ENCODE data around the gene TNFRSF19.
A peak's percentile ranks its signal among the peaks of the same experiment; 100 is the strongest.

The TNFRSF19 gene

GRCh38 chr13:23643338-23644125 lies 73.3 kb downstream of the TNFRSF19 start:
- Mint-ChIP-seq H3K9me3 (no peaks in the 10 kb centered on the region), H3K4me1 (no peaks in the 10 kb centered on the region), H3K4me3 (no peak overlapping the region), H3K27ac (no peak overlapping the region), H3K36me3 (no peaks in the 10 kb centered on the region)
- DNase-seq (ENCODE audit: low spot score in 2 of 2) = no peak
- peak; percentile 60 for ATAC-seq

GRCh38 chr13:23644126-23644419 lies 73.9 kb downstream of the TNFRSF19 start:
- Mint-ChIP-seq H3K4me1 (no peaks in the 10 kb centered on the region), H3K9me3 (no peaks in the 10 kb centered on the region), H3K36me3 (no peaks in the 10 kb centered on the region), H3K4me3 (no peak overlapping the region), H3K27ac (no peak overlapping the region)
- DNase-seq (ENCODE audit: low spot score in 2 of 2) (no peak), ATAC-seq (no peak)

- Mint-ChIP-seq H3K27ac (no peak overlapping the region), H3K9me3 (no peaks in the 10 kb centered on the region), H3K4me1 (no peaks in the 10 kb centered on the region), H3K4me3 (no peak overlapping the region), H3K36me3 (no peaks in the 10 kb centered on the region)
- DNase-seq (ENCODE audit: low spot score in 2 of 2) (no peak), ATAC-seq (no peak)
These were observed 74.4 kb downstream of the TNFRSF19 start for GRCh38 chr13:23644527-23645138.

GRCh38 chr13:23645851-23646250 lies 75.6 kb downstream of the TNFRSF19 start:
- DNase-seq (ENCODE audit: low spot score in 2 of 2) = no peak
- no peak for ATAC-seq
- no peaks in the 10 kb centered on the region for H3K4me1 Mint-ChIP-seq
- no peak overlapping the region for H3K27ac Mint-ChIP-seq
- H3K4me3 Mint-ChIP-seq = no peak overlapping the region
- no peaks in the 10 kb centered on the region for H3K9me3 Mint-ChIP-seq
- no peaks in the 10 kb centered on the region for H3K36me3 Mint-ChIP-seq

- H3K4me1 Mint-ChIP-seq = peaks cover 19% of the 10 kb centered on the region
- no peak for DNase-seq (ENCODE audit: low spot score in 2 of 2)
- H3K36me3 Mint-ChIP-seq = no peaks in the 10 kb centered on the region
- ATAC-seq = no peak
- H3K27ac Mint-ChIP-seq = no peak overlapping the region
- H3K4me3 Mint-ChIP-seq = no peak overlapping the region
- no peaks in the 10 kb centered on the region for H3K9me3 Mint-ChIP-seq
These were observed 81.2 kb downstream of the TNFRSF19 start for GRCh38 chr13:23651439-23651838.

GRCh38 chr13:23651887-23652286 lies 81.7 kb downstream of the TNFRSF19 start:
- Mint-ChIP-seq H3K4me3 (no peak overlapping the region), H3K27ac (no peak overlapping the region), H3K9me3 (no peaks in the 10 kb centered on the region), H3K4me1 (peaks cover 19% of the 10 kb centered on the region), H3K36me3 (no peaks in the 10 kb centered on the region)
- peak; percentile 88 for ATAC-seq
- no peak for DNase-seq (ENCODE audit: low spot score in 2 of 2)

- peaks cover 19% of the 10 kb centered on the region for H3K4me1 Mint-ChIP-seq
- DNase-seq (ENCODE audit: low spot score in 2 of 2) (no peak), ATAC-seq (peak; percentile 63)
- H3K36me3 Mint-ChIP-seq = no peaks in the 10 kb centered on the region
- H3K9me3 Mint-ChIP-seq = no peaks in the 10 kb centered on the region
- H3K4me3 Mint-ChIP-seq = peak overlapping the region; percentile 8
- H3K27ac Mint-ChIP-seq = no peak overlapping the region
These were observed 82.9 kb downstream of the TNFRSF19 start for GRCh38 chr13:23652909-23653726.

- DNase-seq (ENCODE audit: low spot score in 2 of 2) (no peak), ATAC-seq (no peak)
- no peaks in the 10 kb centered on the region for H3K9me3 Mint-ChIP-seq
- H3K4me1 Mint-ChIP-seq = peaks cover 19% of the 10 kb centered on the region
- H3K36me3 Mint-ChIP-seq = no peaks in the 10 kb centered on the region
- H3K4me3 Mint-ChIP-seq = no peak overlapping the region
- no peak overlapping the region for H3K27ac Mint-ChIP-seq
These were observed 84.2 kb downstream of the TNFRSF19 start for GRCh38 chr13:23654111-23655110.

- H3K9me3 Mint-ChIP-seq = no peaks in the 10 kb centered on the region
- H3K4me3 Mint-ChIP-seq = no peak overlapping the region
- peaks cover 19% of the 10 kb centered on the region for H3K4me1 Mint-ChIP-seq
- no peak overlapping the region for H3K27ac Mint-ChIP-seq
- H3K36me3 Mint-ChIP-seq = no peaks in the 10 kb centered on the region
- ATAC-seq (no peak), DNase-seq (ENCODE audit: low spot score in 2 of 2) (no peak)
These were observed 85.1 kb downstream of the TNFRSF19 start for GRCh38 chr13:23655321-23655720.

- no peak overlapping the region for H3K27ac Mint-ChIP-seq
- ATAC-seq = no peak
- no peak for DNase-seq (ENCODE audit: low spot score in 2 of 2)
- H3K4me3 Mint-ChIP-seq = no peak overlapping the region
- H3K36me3 Mint-ChIP-seq = no peaks in the 10 kb centered on the region
- H3K9me3 Mint-ChIP-seq = no peaks in the 10 kb centered on the region
- H3K4me1 Mint-ChIP-seq = peaks cover 19% of the 10 kb centered on the region
These were observed 86.6 kb downstream of the TNFRSF19 start for GRCh38 chr13:23656637-23657371.

GRCh38 chr13:23658929-23659541 lies 88.8 kb downstream of the TNFRSF19 start:
- ATAC-seq (no peak), DNase-seq (ENCODE audit: low spot score in 2 of 2) (no peak)
- H3K9me3 Mint-ChIP-seq = no peaks in the 10 kb centered on the region
- peaks cover 2% of the 10 kb centered on the region for H3K4me1 Mint-ChIP-seq
- H3K27ac Mint-ChIP-seq = no peak overlapping the region
- no peak overlapping the region for H3K4me3 Mint-ChIP-seq
- no peaks in the 10 kb centered on the region for H3K36me3 Mint-ChIP-seq

GRCh38 chr13:23660249-23660648 lies 90.0 kb downstream of the TNFRSF19 start:
- DNase-seq (ENCODE audit: low spot score in 2 of 2) (no peak), ATAC-seq (no peak)
- H3K4me3 Mint-ChIP-seq = no peak overlapping the region
- H3K27ac Mint-ChIP-seq = no peak overlapping the region
- H3K9me3 Mint-ChIP-seq = no peaks in the 10 kb centered on the region
- H3K4me1 Mint-ChIP-seq = no peaks in the 10 kb centered on the region
- no peaks in the 10 kb centered on the region for H3K36me3 Mint-ChIP-seq

GRCh38 chr13:23666582-23666981 lies 96.4 kb downstream of the TNFRSF19 start:
- Mint-ChIP-seq H3K36me3 (no peaks in the 10 kb centered on the region), H3K27ac (no peak overlapping the region)
- DNase-seq (ENCODE audit: low spot score in 2 of 2) = no peak

GRCh38 chr13:23667750-23668149 lies 97.5 kb downstream of the TNFRSF19 start:
- H3K4me3 Mint-ChIP-seq = no peak overlapping the region
- H3K36me3 Mint-ChIP-seq = no peaks in the 10 kb centered on the region
- H3K9me3 Mint-ChIP-seq = no peaks in the 10 kb centered on the region
- H3K27ac Mint-ChIP-seq = no peak overlapping the region
- H3K4me1 Mint-ChIP-seq = no peaks in the 10 kb centered on the region
- ATAC-seq = no peak
- DNase-seq (ENCODE audit: low spot score in 2 of 2) = no peak

More at GRCh38 chr13:23666582-23666981, 96.4 kb downstream of the TNFRSF19 start:
- no peaks in the 10 kb centered on the region for H3K9me3 Mint-ChIP-seq
- H3K4me1 Mint-ChIP-seq = no peaks in the 10 kb centered on the region
- no peak for ATAC-seq
- no peak overlapping the region for H3K4me3 Mint-ChIP-seq

All from stimulated activated effector memory CD8-positive, alpha-beta T cell treated with anti-CD3 and anti-CD28 coated beads, Interleukin-12 subunit alpha, Interleukin-12 subunit beta, amount 100 ng/mL, for 72 hours (primary cell).